SKM-1 treated with dmso at 0.1 percent for 144 hours (cell line): Measurements from ENCODE around the gene HBZ.
"Not testable (repeated sequence)": the region's sequence is repeated elsewhere in the genome, so short reads cannot be mapped to it uniquely, and the experiment has no call there.

Source experiments
- DNase-seq: peaks from one replicate; lab custom pipeline; 2025; ENCODE audit not compliant: unreplicated experiment; lab: John Stamatoyannopoulos, UW

HBZ gene

GRCh38 chr16:133716-134115 is 18.7 kb upstream of the HBZ start:
- DNase-seq: no peak

- DNase-seq: no peak
Measured at GRCh38 chr16:138049-138417, 14.4 kb upstream of the HBZ start.

- no peak for DNase-seq
Measured at GRCh38 chr16:140175-140857, 12.1 kb upstream of the HBZ start.

GRCh38 chr16:142405-142967 is 10.0 kb upstream of the HBZ start:
- DNase-seq: no peak

- no peak for DNase-seq
Measured at GRCh38 chr16:143047-143446, 9.4 kb upstream of the HBZ start.

GRCh38 chr16:143456-143855 is 9.0 kb upstream of the HBZ start:
- no peak for DNase-seq

GRCh38 chr16:144797-145252 is 7.6 kb upstream of the HBZ start:
- no peak for DNase-seq

- DNase-seq: no peak
Measured at GRCh38 chr16:146646-147045, 5.8 kb upstream of the HBZ start.

- no peak for DNase-seq
Measured at GRCh38 chr16:149024-149660, 3.3 kb upstream of the HBZ start.

- DNase-seq: not testable (repeated sequence)
Measured at GRCh38 chr16:153129-153521, 681 bp downstream of the HBZ start.

GRCh38 chr16:153550-154216 is 1.2 kb downstream of the HBZ start:
- DNase-seq: not testable (repeated sequence)

GRCh38 chr16:154217-155030 is 2.0 kb downstream of the HBZ start:
- DNase-seq: no peak

- DNase-seq: no peak
Measured at GRCh38 chr16:155031-155398, 2.6 kb downstream of the HBZ start.

- DNase-seq: no peak
Measured at GRCh38 chr16:159136-159849, 6.8 kb downstream of the HBZ start.

- DNase-seq: not testable (repeated sequence)
Measured at GRCh38 chr16:160242-160641, 7.8 kb downstream of the HBZ start.

- no peak for DNase-seq
Measured at GRCh38 chr16:160691-161190, 8.3 kb downstream of the HBZ start.

- no peak for DNase-seq
Measured at GRCh38 chr16:162271-162991, 10.0 kb downstream of the HBZ start.

- DNase-seq: not testable (repeated sequence)
Measured at GRCh38 chr16:163139-163538, 10.7 kb downstream of the HBZ start.

- not testable (repeated sequence) for DNase-seq
Measured at GRCh38 chr16:163696-164095, 11.3 kb downstream of the HBZ start.
